GM20000 (cell line): ENCODE measurements around the gene SLC12A6.
"Not testable (repeated sequence)": the region's sequence is repeated elsewhere in the genome, so short reads cannot be mapped to it uniquely, and the experiment has no call there.

Experiments used
- DNase-seq: peaks from one replicate; pipeline ENCODE4 v3.0.0; 2012; ENCODE audit warnings: low spot score
- TF ChIP-seq, protein P1 (sequence below): IDR thresholded peaks from 2 replicates; pipeline ENCODE4 v1.5.1; 2012; ENCODE audit warnings: mild to moderate bottlenecking, control low read depth; ENCODE audit errors: extremely low read depth, missing control alignments

Gene SLC12A6

DNA sequence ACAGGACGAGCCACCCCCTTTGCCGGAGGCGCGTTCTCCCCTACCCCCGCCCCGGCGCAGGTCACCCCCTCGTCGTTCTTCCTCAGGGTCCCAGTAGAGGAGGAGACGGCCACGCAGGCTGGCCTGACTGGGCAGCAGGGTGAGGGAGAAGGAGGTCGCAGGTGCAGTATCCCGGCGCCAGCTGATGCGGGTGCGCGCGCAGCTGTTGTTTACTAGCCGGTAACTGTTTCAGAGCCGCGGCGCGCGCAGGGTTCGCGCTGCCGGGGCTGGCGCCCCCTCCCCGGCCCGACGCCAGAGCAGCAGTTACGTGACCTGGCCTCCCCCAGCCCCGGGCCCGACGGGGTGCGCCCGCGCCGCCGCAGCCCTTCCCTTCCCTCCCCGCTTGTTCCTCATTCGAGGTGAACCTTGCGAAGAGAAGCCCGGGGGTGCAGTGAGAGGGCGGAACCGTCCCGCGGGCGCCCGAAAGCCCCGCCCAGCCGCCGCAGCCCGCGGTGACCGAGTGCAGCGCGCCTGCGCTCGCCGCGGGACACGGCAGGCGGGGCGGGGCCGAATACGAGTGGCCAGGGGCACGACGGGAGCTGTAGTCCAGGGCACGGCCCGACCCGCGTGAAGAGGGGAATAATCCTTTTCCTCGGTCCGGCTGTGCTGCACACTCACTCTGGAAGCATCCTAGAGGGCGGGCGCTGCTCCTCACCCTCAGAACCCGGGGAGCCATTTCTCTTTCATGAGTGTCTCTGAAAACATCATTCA is at the start of gene SLC12A6:
TSS of gene SLC12A6 (minus strand) at position 225 of the 750 bp plus-strand sequence. CDS start 1,101 bp downstream, outside the sequence.
- TF ChIP-seq, protein P1, sequence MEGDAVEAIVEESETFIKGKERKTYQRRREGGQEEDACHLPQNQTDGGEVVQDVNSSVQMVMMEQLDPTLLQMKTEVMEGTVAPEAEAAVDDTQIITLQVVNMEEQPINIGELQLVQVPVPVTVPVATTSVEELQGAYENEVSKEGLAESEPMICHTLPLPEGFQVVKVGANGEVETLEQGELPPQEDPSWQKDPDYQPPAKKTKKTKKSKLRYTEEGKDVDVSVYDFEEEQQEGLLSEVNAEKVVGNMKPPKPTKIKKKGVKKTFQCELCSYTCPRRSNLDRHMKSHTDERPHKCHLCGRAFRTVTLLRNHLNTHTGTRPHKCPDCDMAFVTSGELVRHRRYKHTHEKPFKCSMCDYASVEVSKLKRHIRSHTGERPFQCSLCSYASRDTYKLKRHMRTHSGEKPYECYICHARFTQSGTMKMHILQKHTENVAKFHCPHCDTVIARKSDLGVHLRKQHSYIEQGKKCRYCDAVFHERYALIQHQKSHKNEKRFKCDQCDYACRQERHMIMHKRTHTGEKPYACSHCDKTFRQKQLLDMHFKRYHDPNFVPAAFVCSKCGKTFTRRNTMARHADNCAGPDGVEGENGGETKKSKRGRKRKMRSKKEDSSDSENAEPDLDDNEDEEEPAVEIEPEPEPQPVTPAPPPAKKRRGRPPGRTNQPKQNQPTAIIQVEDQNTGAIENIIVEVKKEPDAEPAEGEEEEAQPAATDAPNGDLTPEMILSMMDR = no peak
- DNase-seq = peak; percentile 93

DNA sequence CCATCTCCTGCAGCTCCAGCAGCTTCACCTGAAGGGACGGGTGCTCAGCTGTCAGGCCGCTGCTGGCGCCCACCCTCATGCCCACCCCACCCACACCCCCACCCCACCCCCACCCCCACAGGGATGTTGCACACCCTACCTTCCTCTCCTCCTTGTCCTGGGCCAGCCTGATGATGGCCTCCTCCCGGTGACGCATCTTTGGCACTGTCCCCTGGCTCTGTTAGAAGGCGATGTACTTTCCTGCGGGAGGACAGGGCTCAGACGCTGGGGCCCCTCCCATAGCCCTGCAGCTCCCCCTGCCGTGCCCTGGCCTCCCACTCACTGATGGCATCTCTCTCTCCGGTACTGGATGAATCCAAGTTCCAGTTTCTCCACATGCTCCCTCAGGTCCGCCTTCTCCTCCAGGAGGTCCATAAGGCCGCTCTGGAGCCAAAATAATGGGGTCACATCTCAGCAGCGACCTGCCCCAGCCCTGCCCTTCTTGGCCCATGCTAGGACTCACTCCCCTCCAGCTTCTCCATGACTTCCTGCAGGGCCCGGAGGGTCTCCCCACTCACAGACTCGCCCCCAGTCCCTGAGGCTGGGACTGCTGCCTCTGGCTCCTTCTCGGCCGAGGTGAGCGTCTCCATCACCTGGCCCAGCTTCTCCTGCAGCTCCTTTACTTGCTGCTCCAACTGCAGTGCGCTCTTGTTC is 44.4 kb upstream of the SLC12A6 start:
- DNase-seq = not testable (repeated sequence)

DNA sequence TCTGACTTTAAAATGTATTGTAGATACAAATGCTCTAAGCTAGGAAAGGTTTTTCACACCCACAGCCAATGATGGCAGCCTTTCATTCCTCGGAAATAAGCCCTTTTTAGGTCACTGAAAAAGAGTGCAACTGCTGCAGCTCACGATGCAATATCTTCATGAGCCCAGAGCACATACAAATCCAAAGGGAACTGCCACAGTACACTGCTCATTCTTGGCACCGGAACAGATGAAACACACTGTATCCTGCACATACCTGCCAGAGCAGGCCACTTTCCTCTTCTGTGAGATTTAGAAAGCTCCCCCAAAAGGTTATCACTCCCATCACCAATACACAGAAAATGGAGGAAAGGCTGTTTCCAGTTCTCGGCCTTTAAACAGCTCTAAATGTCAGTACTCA is 42.9 kb upstream of the SLC12A6 start:
- DNase-seq = not testable (repeated sequence)

DNA sequence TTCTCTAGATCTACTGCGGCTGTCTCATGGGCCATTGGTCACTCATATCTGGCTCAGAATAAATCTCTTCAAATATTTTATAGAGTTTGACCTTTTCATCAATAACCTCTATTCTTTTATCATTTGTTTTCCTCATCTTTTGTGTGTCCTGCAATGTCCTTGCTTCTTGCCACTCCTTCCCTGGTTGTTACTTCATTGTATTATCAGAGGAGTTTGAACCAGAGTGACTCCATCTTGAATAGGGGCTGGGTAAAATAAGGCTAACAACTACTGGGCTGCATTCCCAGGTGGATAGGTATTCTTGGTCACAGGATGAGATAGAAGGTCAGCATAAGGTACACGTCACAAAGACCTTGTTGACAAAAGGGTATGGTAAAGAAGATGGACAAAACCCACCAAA is 39.3 kb upstream of the SLC12A6 start:
- TF ChIP-seq, protein P1 = no peak
- no peak for DNase-seq

DNA sequence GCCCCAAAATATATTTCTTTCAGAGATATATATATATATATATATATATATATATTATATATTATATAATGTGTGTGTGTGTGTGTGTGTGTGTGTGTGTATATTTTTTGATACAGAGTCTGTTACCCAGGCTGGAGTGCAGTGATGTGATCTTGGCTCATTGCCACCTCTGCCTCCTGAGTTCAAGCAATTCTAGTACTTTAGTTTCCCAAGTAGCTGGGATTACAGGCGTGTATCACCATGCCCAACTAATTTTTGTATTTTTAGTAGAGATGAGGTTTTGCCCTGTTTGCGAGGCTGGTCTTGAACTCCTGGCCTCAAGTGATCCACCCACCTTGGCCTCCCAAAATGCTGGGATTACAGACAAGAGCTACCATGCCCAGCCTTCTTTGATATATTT is 38.0 kb upstream of the SLC12A6 start:
- not testable (repeated sequence) for DNase-seq

DNA sequence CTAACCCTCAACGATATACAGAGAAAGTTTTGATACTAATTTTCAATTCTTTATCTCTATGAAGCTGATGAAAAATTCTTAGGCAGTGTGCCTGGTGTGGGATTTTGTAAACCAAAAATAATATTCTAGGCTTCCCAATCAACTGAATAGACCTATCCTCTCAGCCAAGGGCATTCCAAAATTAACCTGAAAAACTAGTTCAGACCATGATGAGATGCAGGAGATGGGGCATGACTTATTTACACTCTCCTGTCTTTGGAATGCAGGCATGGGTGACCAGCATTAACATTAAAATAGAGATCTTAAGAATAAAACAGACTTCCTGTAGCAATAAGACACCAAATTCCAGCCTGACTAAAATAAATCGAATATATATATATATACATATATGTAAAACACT is 37.2 kb upstream of the SLC12A6 start:
- no peak for DNase-seq
- TF ChIP-seq, protein P1 = no peak

DNA sequence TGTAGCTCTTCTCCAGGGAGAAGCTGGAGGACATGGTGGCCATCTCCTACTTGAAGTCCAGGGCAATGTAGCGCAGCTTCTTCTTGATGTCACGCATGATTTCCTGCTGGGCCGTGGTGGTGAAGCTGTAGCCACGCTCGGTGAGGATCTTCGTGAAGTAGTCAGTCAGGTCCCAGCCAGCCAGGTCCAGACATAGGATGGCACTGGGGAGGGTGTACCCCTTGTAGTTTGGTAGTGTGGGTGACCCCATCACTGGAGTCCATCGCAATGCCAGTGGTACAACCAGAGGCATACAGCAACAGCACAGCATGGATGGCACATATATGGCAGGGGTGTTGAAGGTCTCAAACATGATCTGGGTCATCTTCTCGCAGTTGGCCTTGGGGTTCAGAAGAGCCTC is 36.4 kb upstream of the SLC12A6 start:
- TF ChIP-seq, protein P1 = no peak
- DNase-seq = no peak

DNA sequence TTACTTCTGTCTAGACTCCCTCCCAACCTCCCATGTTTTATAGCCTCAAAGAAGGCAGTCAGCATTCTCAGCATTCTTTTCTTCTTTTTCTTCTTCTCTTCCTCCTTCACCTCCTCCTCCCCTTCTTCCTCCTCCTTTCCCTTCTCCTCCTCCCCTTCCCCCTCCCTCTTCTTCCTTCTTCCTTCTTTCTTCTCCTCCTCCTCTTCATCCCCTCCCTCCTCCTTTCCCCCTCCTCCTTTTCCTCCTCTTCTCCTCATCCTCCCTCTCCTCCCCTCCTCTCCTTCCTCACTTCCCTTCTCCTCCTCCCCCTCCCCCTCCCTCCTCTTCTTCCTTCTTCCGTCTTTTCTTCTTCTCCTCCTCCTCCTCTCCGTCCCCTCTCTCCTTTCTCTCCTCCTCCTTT is 33.1 kb upstream of the SLC12A6 start:
- TF ChIP-seq, protein P1 = no peak
- no peak for DNase-seq

DNA sequence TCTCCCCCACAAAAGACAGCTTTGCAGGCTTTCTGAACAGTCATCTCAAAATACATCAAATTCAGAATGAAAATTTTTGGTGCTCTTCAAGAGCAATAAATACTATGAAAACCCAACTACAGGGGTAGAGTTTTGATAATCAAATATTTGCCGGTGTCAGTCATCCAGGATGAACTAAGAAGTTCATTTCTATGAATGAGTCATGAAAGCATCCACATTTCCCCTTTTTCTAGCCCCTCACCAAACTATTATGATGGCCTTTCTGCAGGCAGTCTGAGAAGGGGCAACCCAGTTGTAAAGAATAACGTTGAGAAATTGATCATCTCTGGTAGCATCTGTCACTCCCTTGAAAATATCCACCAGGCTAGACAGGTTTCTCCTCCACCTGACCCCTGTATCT is 32.5 kb upstream of the SLC12A6 start:
- TF ChIP-seq, protein P1 = no peak
- DNase-seq = no peak
